NCI-H446 (cell line): ENCODE results near the gene TCAF2.
"Not testable (repeated sequence)": the region's sequence is repeated elsewhere in the genome, so short reads cannot be mapped to it uniquely, and the experiment has no call there.

Experiments
- DNase-seq, 2 experiments: peaks; one replicate each; lab custom pipeline; 2025; lab: John Stamatoyannopoulos, UW

Gene TCAF2

GRCh38 chr7:143620646-143621045 is at the start of gene TCAF2:
Gene TCAF2, plus strand, starts transcription at chr7:143620974.
- DNase-seq: not testable (repeated sequence)

DNA sequence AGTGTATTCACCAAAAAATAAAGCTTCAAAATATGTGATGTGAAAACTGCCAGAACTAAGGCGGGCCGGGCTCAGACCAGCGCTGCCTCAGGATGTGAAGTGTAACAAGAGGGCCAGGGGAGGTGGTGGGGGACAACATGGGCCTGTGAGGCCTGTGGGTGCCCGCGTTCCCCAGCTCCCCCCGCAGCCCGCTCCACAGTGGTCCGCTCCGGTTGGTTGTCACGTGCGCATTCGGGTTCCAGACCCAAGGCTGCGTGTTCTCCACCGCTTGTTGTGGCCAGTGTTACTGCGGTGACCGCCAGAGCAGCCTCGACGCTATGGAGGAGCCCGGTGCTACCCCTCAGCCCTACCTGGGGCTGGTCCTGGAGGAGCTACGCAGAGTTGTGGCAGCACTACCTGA is 49.3 kb upstream of the TCAF2 start, which contains the start of gene CTAGE15:
Gene CTAGE15, plus strand, starts transcription at position 301 of the 400 bp plus-strand sequence. Its CDS starts 17 bp downstream, at position 318.
- DNase-seq: not testable (repeated sequence)

DNA sequence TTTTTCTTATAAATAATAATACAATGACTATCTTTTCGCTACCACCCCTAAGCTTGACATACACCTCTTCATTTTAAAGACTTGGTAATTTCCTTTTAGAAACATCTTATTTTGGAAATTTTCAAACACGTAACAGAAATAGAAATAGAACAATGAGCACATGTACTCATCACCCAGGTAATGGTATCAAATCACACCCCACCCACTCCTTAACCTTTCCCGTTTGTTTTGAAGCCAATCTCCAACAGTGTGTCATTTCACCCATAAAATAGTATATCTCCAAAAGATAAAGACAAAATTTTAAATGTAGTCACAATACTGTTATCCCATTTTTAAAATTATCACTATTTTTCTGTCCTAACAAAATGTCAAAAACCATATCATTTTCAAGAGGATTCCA is 32.6 kb upstream of the TCAF2 start:
- not testable (repeated sequence) for DNase-seq

DNA sequence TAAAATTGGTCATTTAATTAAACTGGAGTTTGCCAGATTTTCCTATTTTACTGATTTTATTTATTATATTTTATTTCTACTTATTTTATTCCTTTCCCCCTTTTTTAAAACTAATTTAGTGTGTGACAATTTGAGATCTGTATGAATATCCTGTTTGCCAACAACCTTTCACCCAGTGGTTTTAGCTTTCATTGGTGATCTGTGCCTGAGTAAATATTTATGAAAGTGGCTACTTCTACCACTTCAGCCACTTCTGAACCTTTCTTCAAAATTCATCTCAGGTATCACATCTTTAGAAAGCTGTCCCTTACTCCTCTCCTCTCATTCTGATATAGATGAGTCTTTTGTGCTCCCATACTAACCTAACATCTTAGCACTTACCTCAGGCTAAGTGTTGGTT is 30.9 kb upstream of the TCAF2 start:
- not testable (repeated sequence) for DNase-seq

DNA sequence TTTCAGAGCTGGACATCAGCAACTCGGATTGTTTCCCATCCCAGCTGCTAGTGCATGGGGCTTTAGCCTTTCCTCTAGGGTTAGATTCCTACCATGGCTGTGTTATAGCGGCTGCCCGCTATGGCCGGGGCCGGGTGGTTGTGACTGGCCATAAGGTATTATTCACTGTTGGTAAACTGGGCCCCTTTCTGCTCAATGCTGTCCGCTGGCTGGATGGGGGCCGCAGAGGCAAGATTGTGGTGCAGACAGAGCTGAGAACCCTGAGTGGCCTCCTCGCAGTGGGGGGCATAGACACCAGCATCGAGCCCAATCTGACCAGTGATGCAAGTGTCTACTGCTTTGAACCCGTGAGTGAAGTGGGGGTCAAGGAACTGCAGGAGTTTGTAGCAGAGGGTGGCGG is 22.7 kb upstream of the TCAF2 start:
- DNase-seq: not testable (repeated sequence)

GRCh38 chr7:143603549-143603948 is 17.2 kb upstream of the TCAF2 start:
- DNase-seq: not testable (repeated sequence)

DNA sequence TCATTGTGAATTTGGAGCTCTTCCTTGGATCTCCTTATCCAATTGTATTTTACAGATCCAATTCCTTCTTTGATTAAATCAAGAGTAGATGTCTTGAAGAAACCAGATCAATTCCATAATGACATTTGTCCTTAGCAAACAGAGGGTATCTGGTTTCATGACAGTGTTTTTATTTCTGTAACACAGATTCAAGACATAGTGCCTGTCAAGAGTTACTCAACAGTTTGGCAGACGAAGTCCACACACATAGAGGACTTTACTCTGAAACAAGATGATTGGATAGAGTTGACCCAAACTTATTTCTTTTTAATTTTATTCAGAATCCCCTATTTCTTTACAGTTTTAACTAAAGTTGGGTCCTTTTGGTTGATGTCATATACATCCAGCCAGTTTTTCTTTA is 14.7 kb upstream of the TCAF2 start:
- not testable (repeated sequence) for DNase-seq

- DNase-seq: not testable (repeated sequence)
Measured at GRCh38 chr7:143615545-143615944, 5.2 kb upstream of the TCAF2 start.

DNA sequence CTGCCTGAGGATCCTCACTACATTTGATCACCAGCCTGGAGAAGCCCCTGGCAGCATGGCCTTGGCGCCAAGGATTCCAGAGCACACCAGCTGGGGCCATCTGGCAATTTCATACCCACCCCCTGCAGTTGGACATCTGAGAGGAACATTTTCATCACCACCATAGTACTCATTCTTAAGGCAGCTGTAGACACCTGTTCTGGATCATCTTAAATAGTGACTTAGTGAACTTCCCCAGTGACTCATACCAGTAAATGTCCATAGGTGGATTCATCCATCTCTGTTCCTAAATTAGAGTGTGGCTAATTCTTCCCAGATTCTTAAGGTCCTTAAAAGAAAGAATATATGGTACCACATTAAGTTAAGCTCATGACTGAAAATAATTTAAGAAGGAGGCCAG is 3.6 kb upstream of the TCAF2 start:
- DNase-seq: not testable (repeated sequence)

GRCh38 chr7:143620058-143620457 is 716 bp upstream of the TCAF2 start:
- DNase-seq: not testable (repeated sequence)

GRCh38 chr7:143621175-143621574 is 401 bp downstream of the TCAF2 start:
- not testable (repeated sequence) for DNase-seq

GRCh38 chr7:143622130-143622529 is 1.4 kb downstream of the TCAF2 start:
- not testable (repeated sequence) for DNase-seq

- not testable (repeated sequence) for DNase-seq
Measured at GRCh38 chr7:143630653-143631052, 9.9 kb downstream of the TCAF2 start.

- DNase-seq: not testable (repeated sequence)
Measured at GRCh38 chr7:143632506-143632905, 11.7 kb downstream of the TCAF2 start.

GRCh38 chr7:143633013-143633618 is 12.3 kb downstream of the TCAF2 start:
- not testable (repeated sequence) for DNase-seq

GRCh38 chr7:143635364-143636240 is 14.8 kb downstream of the TCAF2 start:
- not testable (repeated sequence) for DNase-seq

GRCh38 chr7:143639372-143639771 is 18.6 kb downstream of the TCAF2 start:
- not testable (repeated sequence) for DNase-seq

GRCh38 chr7:143640528-143641189 is 19.9 kb downstream of the TCAF2 start:
- DNase-seq: not testable (repeated sequence)

DNA sequence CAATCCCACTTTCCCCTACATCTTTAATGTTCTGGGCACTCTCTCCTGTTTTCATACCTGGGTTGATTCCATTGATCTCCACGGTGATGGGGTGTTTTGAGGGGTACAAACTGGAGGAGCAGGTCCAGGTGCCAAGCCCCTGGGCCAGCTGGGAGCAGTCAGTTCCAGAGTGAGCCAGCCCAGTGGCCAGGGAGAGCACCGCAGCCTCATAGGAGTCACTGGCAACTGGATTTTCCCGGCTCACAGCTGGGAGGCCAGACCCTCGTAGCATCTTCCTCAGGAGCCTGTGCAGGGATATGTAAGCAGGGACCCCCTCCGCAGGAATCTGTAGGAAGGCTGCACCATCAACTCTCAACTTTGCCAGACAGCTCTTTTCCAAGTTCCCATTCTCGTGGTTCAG is 25.8 kb downstream of the TCAF2 start:
- not testable (repeated sequence) for DNase-seq

- not testable (repeated sequence) for DNase-seq
Measured at GRCh38 chr7:143649902-143650301, 29.1 kb downstream of the TCAF2 start.

DNA sequence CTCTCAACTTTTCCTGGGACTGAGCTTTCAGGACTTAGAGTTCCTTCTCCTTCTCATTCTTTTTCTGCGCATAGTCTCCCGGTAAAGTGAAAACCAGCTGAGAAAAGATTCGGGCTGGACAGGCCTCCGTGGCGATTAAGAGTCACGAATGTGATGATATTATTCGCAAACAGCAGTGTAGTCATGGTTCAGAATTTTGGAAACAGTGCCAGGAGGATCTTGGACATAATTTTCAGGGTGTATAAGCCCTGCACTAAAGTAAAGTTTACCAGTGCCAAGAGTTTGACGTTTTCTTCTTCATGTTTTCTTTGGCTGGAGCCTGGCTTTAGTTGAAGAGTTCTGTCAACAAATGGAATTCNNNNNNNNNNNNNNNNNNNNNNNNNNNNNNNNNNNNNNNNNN is 29.7 kb downstream of the TCAF2 start:
- not testable (repeated sequence) for DNase-seq
